PFSK-1 (cell line): ENCODE results near the gene ABI3BP.

Source experiments
- POLR2AphosphoS5 ChIP-seq: IDR thresholded peaks from 2 replicates; pipeline ENCODE4 v1.6.1; 2012; ENCODE audit warnings: low read depth, mild to moderate bottlenecking, control low read depth, low read length, moderate library complexity
- SIN3A ChIP-seq: IDR thresholded peaks from 2 replicates; pipeline ENCODE4 v1.6.1; 2012; ENCODE audit warnings: mild to moderate bottlenecking, low read length, moderate library complexity, borderline replicate concordance; ENCODE audit not compliant: insufficient read depth

DNA sequence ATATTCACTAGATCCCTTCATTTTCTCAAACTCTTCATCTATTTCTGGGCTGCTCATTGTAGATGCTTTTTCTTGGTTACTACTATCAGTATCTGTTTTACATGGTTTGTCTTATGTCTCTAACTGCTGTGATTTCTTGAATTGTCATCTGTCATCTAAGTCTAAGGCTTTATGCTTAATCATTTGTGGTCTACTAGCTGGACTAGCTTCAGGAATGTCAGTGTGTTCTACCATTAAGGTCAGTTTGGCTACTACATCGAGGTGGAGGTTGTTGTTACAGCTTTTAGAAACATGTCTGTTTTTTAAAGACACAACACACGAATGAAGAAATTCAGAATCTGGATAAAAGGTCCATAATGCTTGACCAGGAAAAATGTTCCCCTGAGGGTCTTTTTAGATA, 82.2 kb downstream of the ABI3BP start:
- TF ChIP-seq POLR2AphosphoS5 = no peak
- no peak for TF ChIP-seq SIN3A
